ENCODE measurements around the gene WNT7B. TPM values are rescaled to one million over a fixed set of nuclear protein-coding genes. Genes with fewer than 3 reads are reported as not detected.

Gene WNT7B
- total and polyA plus RNA-seq, 2 of the 8 experiments (the other 6 are each of a cell fraction or from before 2014, with no cell fraction given), result 0.14 to 0.24 TPM

GRCh38 chr22:46019351-46019750, 42.4 kb upstream of the WNT7B start:
- Histone ChIP-seq H4K91ac (replicated peaks; ENCODE audit: insufficient read length, low read length) (no peak overlapping the region), H3K56ac (replicated peaks; ENCODE audit: insufficient read length, low read depth, low read length) (no peak overlapping the region), H3K4ac (replicated peaks; ENCODE audit: insufficient read length, low read depth, low read length) (no peak overlapping the region), H3K36me3 (ENCODE audit: control insufficient read depth in 2 of 4, insufficient read depth in 4 of 4, low read length in 3 of 4) (no peaks in the 10 kb centered on the region), H3K23ac (ENCODE audit: insufficient read length) (no peak overlapping the region), H2BK20ac (ENCODE audit: low read length) (no peak overlapping the region), H2AFZ (ENCODE audit: low read length) (no peak overlapping the region), H3K9ac (replicated peaks in 1 of 4; ENCODE audit: extremely low read depth in 1 of 4, low read depth in 3 of 4, low read length in 3 of 4) (no peak overlapping the region), H3K23me2 (ENCODE audit: low read depth, low read length) (no peaks in the 10 kb centered on the region; the same call in 1 of the 2 replicates), H3K79me2 (ENCODE audit: control insufficient read depth in 1 of 2, insufficient read depth in 2 of 2, low read length in 2 of 2) (no peaks in the 10 kb centered on the region), H3K18ac (ENCODE audit: extremely low read depth, low read length) (no peak overlapping the region; the same call in 1 of the 2 replicates), H3K14ac (ENCODE audit: insufficient read length) (no peak overlapping the region), H2BK120ac (replicated peaks; ENCODE audit: low read depth, low read length) (no peak overlapping the region), H4K5ac (ENCODE audit: insufficient read length, low read depth, low read length) (no peak overlapping the region), H2BK5ac (ENCODE audit: low read depth, low read length) (no peak overlapping the region), H3K9me3 (ENCODE audit: insufficient read depth in 2 of 2, low read depth in 1 of 2, low read length in 1 of 2) (no peaks in the 10 kb centered on the region), H3K27me3 (replicated peaks in 1 of 4; ENCODE audit: control insufficient read depth in 3 of 4, extremely low read depth in 1 of 4, insufficient read depth in 3 of 4, low read length in 3 of 4) (peaks cover 0 to 6% (median 2%) of the 10 kb centered on the region in 4 experiments; a peak in 4 of 7 replicates), H2AK5ac (ENCODE audit: low read depth, low read length) (no peak overlapping the region), H3K4me2 (ENCODE audit: insufficient read depth in 1 of 2, low read depth in 2 of 2, low read length in 2 of 2) (no peak overlapping the region), H2BK12ac (ENCODE audit: low read depth, low read length) (no peak overlapping the region), H3K4me1 (replicated peaks in 1 of 4; ENCODE audit: control insufficient read depth in 3 of 4, insufficient read depth in 4 of 4, low read length in 3 of 4) (peaks cover 0 to 2% (median 0%) of the 10 kb centered on the region in 4 experiments; a peak in 2 of 7 replicates), H3K79me1 (ENCODE audit: low read depth, low read length) (no peaks in the 10 kb centered on the region), H3K4me3 (ENCODE audit: extremely low read depth in 1 of 4, insufficient read depth in 2 of 4, low read depth in 3 of 4, low read length in 4 of 4) (no peak overlapping the region), H4K20me1 (replicated peaks in 1 of 2; ENCODE audit: control insufficient read depth in 1 of 2, insufficient read depth in 2 of 2, low read length in 2 of 2) (no peaks in the 10 kb centered on the region), H3K27ac (ENCODE audit: low read depth, low read length) (no peak overlapping the region), H2BK15ac (ENCODE audit: low read length) (no peak overlapping the region), H4K8ac (ENCODE audit: extremely low read depth, insufficient read depth, low read length) (no peak overlapping the region)
- ChIA-PET CTCF (ENCODE audit: partially characterized antibody) (interaction anchor here (0.6 to 1.6 kb wide), 6 partner anchors 11 to 102 kb away, joined by 3 to 5 read pairs (median 3); no protein-coding TSS in a partner anchor), POLR2A (ENCODE audit: partially characterized antibody) (interaction anchor here (0.8 kb wide), 1 partner anchor 9 kb away, joined by 4 read pairs; no protein-coding TSS in a partner anchor)
- DNase-seq (ENCODE audit: low read depth in 1 of 2, low spot score in 2 of 2), result no peak
- FAIRE-seq, result no peak
- TF ChIP-seq POLR2A (IDR thresholded peaks at IDR 0.05; ENCODE audit: control extremely low read depth in 1 of 2, low read depth in 2 of 2, low read length in 2 of 2), result no peak
- TF ChIP-seq TEAD4 (IDR thresholded peaks at IDR 0.05; ENCODE audit: low read depth, low read length), result no peak
- TF ChIP-seq BRCA1 (IDR thresholded peaks at IDR 0.05; ENCODE audit: low read depth, low read length), result peak; percentile 46
- no peak for TF ChIP-seq SAP30 (IDR thresholded peaks at IDR 0.05; ENCODE audit: insufficient read depth, insufficient replicate concordance, low read length)
- no peak for TF ChIP-seq SP1 (IDR thresholded peaks at IDR 0.05; ENCODE audit: low read depth, low read length)
- peak; percentile 71 for TF ChIP-seq CHD2 (IDR thresholded peaks at IDR 0.05; ENCODE audit: low read length)
- TF ChIP-seq, protein P1, sequence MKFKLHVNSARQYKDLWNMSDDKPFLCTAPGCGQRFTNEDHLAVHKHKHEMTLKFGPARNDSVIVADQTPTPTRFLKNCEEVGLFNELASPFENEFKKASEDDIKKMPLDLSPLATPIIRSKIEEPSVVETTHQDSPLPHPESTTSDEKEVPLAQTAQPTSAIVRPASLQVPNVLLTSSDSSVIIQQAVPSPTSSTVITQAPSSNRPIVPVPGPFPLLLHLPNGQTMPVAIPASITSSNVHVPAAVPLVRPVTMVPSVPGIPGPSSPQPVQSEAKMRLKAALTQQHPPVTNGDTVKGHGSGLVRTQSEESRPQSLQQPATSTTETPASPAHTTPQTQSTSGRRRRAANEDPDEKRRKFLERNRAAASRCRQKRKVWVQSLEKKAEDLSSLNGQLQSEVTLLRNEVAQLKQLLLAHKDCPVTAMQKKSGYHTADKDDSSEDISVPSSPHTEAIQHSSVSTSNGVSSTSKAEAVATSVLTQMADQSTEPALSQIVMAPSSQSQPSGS (IDR thresholded peaks at IDR 0.05; ENCODE audit: low read length), result no peak
- TF ChIP-seq CBX8 (IDR thresholded peaks at IDR 0.05; ENCODE audit: borderline replicate concordance, low read depth, low read length), result no peak
- 81% methylated on average over 6 of the region's 6 CpGs; no CpG with 5 or more reads in 1 of the 2 experiments for WGBS, 2 experiments (ENCODE audit: extremely low coverage in 1 of 2, insufficient coverage in 1 of 2, insufficient read length in 1 of 2, insufficient replicate concordance in 2 of 2, low coverage in 1 of 2, low lambda C conversion rate in 2 of 2, missing lambda C conversion rate in 1 of 2)
